OCI-LY7 (cell line): Measurements from ENCODE around the gene PLPPR3.

Experiments used
- CTCF ChIP-seq: fragments of 200-600 bp; sonication (generic); conservative IDR thresholded peaks from 2 replicates; pipeline ENCODE4 v1.5.1; 2014; ENCODE audit warnings: mild to moderate bottlenecking, antibody characterized with exemption, low read length, moderate library complexity, mixed read lengths
- EZH2phosphoT487 ChIP-seq: fragments of 200-600 bp; sonication (generic); IDR thresholded peaks from 2 replicates; pipeline ENCODE4 v1.6.1; 2018; ENCODE audit warnings: low read depth, borderline replicate concordance, mild to moderate bottlenecking, mixed run types, antibody characterized with exemption, low read length, moderate library complexity, mixed read lengths

GRCh38 chr19:776549-776948, 45.2 kb downstream of the PLPPR3 start:
- TF ChIP-seq CTCF (no peak), EZH2phosphoT487 (no peak)
